ENCODE data around the gene SUPT3H.

DNA sequence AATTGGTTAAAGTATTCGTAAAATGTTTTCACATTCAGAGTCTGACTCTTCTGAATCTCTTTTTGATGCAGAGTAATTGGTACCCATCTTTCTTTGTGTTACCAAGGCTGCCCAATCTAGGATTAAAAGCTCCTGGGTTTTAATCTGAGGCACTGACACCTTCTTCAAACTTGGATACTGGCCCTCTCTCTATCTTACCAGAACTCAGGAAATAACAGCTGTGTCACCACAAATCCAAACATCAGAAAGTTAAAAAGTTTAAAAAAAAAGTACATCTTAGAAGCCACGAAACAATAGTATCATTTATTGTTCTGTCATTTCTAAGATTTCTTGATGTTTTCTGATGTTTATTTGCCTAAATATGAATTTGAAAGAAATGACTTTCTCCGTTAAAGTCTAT, 305.1 kb downstream of the SUPT3H start:
- TF ChIP-seq RAD21 (IDR thresholded peaks at IDR 0.05) (no peak), TAF1 (conservative IDR thresholded peaks at IDR 0.05) (no peak), YY1 (IDR thresholded peaks at IDR 0.05) (no peak)
- TF ChIP-seq, protein P1, sequence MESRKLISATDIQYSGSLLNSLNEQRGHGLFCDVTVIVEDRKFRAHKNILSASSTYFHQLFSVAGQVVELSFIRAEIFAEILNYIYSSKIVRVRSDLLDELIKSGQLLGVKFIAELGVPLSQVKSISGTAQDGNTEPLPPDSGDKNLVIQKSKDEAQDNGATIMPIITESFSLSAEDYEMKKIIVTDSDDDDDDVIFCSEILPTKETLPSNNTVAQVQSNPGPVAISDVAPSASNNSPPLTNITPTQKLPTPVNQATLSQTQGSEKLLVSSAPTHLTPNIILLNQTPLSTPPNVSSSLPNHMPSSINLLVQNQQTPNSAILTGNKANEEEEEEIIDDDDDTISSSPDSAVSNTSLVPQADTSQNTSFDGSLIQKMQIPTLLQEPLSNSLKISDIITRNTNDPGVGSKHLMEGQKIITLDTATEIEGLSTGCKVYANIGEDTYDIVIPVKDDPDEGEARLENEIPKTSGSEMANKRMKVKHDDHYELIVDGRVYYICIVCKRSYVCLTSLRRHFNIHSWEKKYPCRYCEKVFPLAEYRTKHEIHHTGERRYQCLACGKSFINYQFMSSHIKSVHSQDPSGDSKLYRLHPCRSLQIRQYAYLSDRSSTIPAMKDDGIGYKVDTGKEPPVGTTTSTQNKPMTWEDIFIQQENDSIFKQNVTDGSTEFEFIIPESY (IDR thresholded peaks at IDR 0.05) = no peak
- TF ChIP-seq, protein P2, sequence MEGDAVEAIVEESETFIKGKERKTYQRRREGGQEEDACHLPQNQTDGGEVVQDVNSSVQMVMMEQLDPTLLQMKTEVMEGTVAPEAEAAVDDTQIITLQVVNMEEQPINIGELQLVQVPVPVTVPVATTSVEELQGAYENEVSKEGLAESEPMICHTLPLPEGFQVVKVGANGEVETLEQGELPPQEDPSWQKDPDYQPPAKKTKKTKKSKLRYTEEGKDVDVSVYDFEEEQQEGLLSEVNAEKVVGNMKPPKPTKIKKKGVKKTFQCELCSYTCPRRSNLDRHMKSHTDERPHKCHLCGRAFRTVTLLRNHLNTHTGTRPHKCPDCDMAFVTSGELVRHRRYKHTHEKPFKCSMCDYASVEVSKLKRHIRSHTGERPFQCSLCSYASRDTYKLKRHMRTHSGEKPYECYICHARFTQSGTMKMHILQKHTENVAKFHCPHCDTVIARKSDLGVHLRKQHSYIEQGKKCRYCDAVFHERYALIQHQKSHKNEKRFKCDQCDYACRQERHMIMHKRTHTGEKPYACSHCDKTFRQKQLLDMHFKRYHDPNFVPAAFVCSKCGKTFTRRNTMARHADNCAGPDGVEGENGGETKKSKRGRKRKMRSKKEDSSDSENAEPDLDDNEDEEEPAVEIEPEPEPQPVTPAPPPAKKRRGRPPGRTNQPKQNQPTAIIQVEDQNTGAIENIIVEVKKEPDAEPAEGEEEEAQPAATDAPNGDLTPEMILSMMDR (IDR thresholded peaks at IDR 0.05; ENCODE audit: low read depth, low read length, missing input control) = no peak
- TF ChIP-seq, protein P3, sequence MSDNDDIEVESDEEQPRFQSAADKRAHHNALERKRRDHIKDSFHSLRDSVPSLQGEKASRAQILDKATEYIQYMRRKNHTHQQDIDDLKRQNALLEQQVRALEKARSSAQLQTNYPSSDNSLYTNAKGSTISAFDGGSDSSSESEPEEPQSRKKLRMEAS (IDR thresholded peaks at IDR 0.05) = no peak
- TF ChIP-seq, protein P4, sequence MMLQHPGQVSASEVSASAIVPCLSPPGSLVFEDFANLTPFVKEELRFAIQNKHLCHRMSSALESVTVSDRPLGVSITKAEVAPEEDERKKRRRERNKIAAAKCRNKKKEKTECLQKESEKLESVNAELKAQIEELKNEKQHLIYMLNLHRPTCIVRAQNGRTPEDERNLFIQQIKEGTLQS (IDR thresholded peaks at IDR 0.05) = no peak
